ENCODE results near the gene FUT1. TPM values are rescaled to one million over a fixed set of nuclear protein-coding genes. Genes with fewer than 3 reads are reported as not detected.

The FUT1 gene
- total and polyA plus RNA-seq, 2 donors (not counting 3 experiments of a cell fraction or from before 2014, with no cell fraction given) = 1.9 to 4.8 TPM

- peaks cover 9% of the 10 kb centered on the region for H3K4me1 ChIP-seq (ENCODE audit: control insufficient read depth, extremely low read depth, insufficient read depth, low read length)
- H3K36me3 ChIP-seq (ENCODE audit: control insufficient read depth in 2 of 2, extremely low read depth in 1 of 2, insufficient read depth in 2 of 2, low read length in 2 of 2) = no peaks in the 10 kb centered on the region
- H2AFZ ChIP-seq (ENCODE audit: low read depth, low read length) = no peak overlapping the region
- H3K27ac ChIP-seq (ENCODE audit: insufficient read depth, low read depth, low read length) = no peak overlapping the region
- DNase-seq (ENCODE audit: low read depth, low spot score) (no peak), FAIRE-seq (no peak)
- dilution Hi-C loops (cut with MboI; ENCODE audit: extremely low pct_ligation_motif_present, low sequenced_read_pairs) (no loop called here), intact Hi-C loops (cut with micrococcal nuclease) (loop anchor here (2.0 kb wide), 1 partner anchor 39 kb away; the partner anchor contains the start of gene RASIP1)
- ChIA-PET CTCF (interaction anchor here (1.4 to 2.8 kb wide), 3 partner anchors 8 to 191 kb away, joined by 6 to 9 read pairs (median 8); no protein-coding TSS in a partner anchor), POLR2A (no interaction called here)
- no peak overlapping the region for H3K4me3 ChIP-seq (replicated peaks in 1 of 3; ENCODE audit: insufficient read depth in 1 of 3, low read depth in 1 of 3, low read length in 3 of 3)
- H3K9me3 ChIP-seq (replicated peaks; ENCODE audit: control insufficient read depth, insufficient read depth, low read length) = no peaks in the 10 kb centered on the region
- H3K9me1 ChIP-seq (replicated peaks; ENCODE audit: control insufficient read depth, extremely low read depth, insufficient read depth, low read length) = no peaks in the 10 kb centered on the region
- no peaks in the 10 kb centered on the region for H3K79me2 ChIP-seq (ENCODE audit: control insufficient read depth, insufficient read depth, low read length)
- no peaks in the 10 kb centered on the region for H3K27me3 ChIP-seq (ENCODE audit: control insufficient read depth in 2 of 2, insufficient read depth in 2 of 2, low read length in 2 of 2)
- BruUV-seq (replicated peaks) = no TSS peak
- TF ChIP-seq JUN (IDR thresholded peaks at IDR 0.05; ENCODE audit: borderline replicate concordance, insufficient read depth, insufficient read length, low read depth) = no peak
- no peak for TF ChIP-seq FOS (IDR thresholded peaks at IDR 0.05; ENCODE audit: borderline replicate concordance, insufficient read depth, low read length)
- no peak for TF ChIP-seq POLR2AphosphoS5 (IDR thresholded peaks at IDR 0.05; ENCODE audit: insufficient read depth, low read depth, low read length)
- no peak for TF ChIP-seq CTCF (IDR thresholded peaks at IDR 0.05; ENCODE audit: extremely low read depth in 1 of 2, insufficient read depth in 1 of 2, low read depth in 1 of 2, low read length in 2 of 2)
- no peak for TF ChIP-seq MAX (IDR thresholded peaks at IDR 0.05; ENCODE audit: insufficient read depth, insufficient read length)
- no peak for TF ChIP-seq POLR2A (IDR thresholded peaks at IDR 0.05; ENCODE audit: low read depth, low read length)
- no peak for TF ChIP-seq EZH2 (IDR thresholded peaks at IDR 0.05; ENCODE audit: borderline replicate concordance, low read depth, low read length, severe bottlenecking)
- TF ChIP-seq MYC (IDR thresholded peaks at IDR 0.05; ENCODE audit: low read depth, low read length) = no peak
- TF ChIP-seq GATA2 (IDR thresholded peaks at IDR 0.05; ENCODE audit: insufficient read depth, insufficient read length, low read depth, low read length) = no peak
- no peaks in the 10 kb centered on the region for H4K20me1 ChIP-seq (replicated peaks; ENCODE audit: control insufficient read depth, extremely low read depth, insufficient read depth, low read length)
- H3K9ac ChIP-seq (replicated peaks; ENCODE audit: extremely low read depth, insufficient read depth, low read length) = no peak overlapping the region
- no peak overlapping the region for H3K4me2 ChIP-seq (ENCODE audit: insufficient read depth, low read length)
These were observed 27.2 kb upstream of the FUT1 start for GRCh38 chr19:48779636-48780035.
